ENCODE results near the gene KRTAP4-16.
"Not testable (repeated sequence)": the region's sequence is repeated elsewhere in the genome, so short reads cannot be mapped to it uniquely, and the experiment has no call there.

The KRTAP4-16 gene

DNA sequence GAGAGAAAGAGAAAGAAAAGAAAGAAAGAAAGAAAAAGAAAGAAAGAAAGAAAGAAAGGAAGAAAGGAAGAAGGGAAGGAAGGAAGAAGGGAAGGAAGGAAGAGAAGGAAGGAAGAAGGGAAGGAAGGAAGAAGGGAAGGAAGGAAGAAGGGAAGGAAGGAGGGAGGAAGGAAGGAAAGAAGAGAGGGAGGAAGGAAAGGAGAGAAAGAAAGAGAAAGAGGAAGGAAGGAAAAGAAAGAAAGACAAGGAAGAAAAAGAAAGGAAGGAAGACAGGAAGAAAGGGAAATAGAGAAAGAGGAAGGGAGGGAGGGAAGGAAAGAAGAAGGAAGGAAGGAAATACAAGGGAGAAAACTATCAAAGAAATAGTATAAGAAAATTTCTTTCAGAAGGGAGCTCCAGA, 25.2 kb downstream of the KRTAP4-16 start:
- no peak for DNase-seq (ENCODE audit: low read depth, low spot score)

DNA sequence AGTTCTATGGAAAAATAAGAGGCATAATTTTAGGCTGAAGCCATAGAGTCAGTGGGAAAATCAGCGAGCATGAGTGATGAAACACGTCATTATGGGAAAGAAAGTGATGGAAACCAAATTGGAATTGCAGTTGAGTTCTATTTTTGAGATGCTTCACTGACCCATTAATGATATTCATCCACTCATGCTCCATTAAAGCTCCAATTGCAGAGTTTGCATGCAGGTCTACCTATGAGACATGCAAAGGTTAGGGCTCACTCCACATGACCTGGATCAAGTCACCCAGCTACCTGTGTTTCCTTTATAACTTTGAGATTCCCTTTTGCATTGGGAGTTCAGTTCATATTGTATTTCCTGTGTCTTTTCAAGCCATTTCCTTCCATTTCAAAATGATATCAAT, 28.3 kb downstream of the KRTAP4-16 start:
- DNase-seq (ENCODE audit: low read depth, low spot score) = no peak

DNA sequence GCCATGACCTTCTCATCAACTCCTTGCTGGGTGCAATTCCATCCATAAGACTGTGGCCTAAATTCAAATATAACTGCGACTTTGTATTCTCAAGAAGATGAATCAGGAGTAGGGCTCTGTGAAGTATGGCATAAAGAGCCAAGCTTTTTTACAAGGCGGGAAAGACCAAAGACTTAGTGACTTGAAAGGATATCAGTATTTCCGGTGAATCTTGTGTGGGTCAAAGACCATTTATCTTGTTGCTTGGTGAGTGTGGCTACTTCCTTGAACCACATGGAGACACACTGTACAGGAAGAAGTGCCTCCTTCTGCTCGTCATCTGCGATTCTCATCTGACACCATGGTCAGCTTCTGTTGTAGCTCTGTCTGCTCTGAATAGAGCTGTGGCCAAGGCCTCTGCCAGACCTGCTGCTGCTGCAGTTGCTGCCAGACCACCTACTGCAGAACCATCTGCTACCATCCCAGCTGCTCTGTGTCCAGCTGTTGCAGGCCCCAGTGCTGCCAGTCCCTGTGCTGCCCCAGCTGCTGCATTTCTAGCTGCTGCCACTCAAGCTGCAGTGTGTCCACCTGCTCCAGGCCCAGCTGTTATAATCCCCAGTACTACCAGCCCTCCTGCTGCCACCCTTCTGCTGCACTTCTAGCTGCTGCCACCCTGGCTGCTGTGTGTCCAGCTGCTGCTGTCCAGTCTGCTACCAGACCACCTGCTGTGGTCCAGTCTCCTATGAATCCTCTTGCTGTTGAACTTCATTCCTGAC, 30.2 kb downstream of the KRTAP4-16 start:
- DNase-seq (ENCODE audit: low read depth, low spot score) = no peak

DNA sequence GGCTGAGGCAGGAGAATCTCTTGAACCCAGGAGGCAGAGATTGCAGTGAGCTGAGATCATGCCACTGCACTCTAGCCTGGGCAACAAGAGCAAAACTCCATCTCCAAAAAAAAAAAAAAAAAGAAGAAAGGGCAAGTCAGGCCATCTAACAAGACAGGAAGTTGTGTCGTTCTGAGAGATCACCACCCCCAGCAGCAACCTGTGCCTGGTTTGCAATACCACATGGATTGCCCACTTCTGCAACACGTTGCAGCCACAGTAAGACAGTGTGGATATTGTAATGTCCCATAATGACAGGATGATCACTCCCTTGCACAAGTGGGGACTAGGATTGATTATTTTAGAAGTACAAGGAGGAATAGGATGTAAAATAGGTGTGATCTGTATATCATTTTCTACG, 33.0 kb downstream of the KRTAP4-16 start:
- DNase-seq (ENCODE audit: low read depth, low spot score) = no peak

DNA sequence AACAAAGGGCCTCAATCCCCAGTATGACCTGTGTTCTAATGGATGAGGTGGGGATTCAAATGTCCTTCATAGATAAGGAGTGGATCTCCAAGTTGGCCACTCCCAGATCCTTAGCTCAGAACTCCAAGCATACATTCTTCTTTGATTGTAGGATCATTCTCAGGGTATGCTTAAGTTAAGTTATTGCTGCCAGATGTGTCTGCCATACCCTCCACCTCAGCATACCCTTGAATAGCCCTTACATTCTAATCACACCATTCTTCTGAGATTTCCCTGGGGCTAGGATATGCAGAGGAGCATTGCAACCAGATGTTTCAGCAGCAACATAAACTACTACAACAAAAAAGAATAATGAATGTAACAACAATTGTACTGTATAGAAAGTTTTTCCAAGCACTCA, 34.7 kb downstream of the KRTAP4-16 start:
- DNase-seq (ENCODE audit: low read depth, low spot score) = no peak

DNA sequence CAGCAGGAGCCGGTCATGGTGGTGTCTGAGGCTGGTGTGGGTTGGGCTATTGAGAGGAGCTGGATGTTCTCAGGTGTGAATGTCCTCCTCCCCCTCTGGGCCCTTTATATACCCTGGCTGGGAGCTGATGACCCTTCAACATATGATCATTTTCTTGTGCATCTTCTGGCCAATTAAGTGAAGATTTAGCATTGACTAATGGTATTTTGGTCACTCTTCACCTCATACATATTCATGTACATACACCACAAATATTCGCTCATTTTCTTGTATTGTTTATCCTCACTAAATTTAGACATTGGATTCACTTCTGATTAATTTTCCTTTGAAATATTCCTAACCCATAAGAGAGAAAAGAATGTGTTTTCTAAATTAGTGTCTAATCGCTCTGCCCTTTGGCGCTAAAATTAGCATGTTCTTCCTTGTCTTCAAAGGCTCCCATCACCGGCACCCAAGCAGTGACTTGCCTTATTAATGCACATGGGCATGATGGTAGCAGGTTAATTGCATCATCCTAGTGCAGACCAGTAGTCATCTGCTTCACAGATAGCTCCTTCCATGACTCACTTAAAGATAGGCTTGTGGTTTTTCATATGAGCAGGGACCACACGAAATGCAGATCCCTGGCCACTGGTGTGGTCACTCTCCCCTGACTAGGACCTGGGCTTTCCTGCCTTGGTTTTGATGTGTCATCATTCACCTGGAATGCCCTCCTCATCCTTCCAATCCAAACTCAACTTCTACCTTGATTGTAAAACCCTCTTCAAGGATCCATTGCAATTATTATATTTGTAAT, 36.0 kb downstream of the KRTAP4-16 start, which contains the start of gene KRTAP2-4:
KRTAP2-4 (minus strand) TSS at position 51 of the 796 bp plus-strand sequence; CDS start at position 17, 34 bp downstream.
- no peak for DNase-seq (ENCODE audit: low read depth, low spot score)

DNA sequence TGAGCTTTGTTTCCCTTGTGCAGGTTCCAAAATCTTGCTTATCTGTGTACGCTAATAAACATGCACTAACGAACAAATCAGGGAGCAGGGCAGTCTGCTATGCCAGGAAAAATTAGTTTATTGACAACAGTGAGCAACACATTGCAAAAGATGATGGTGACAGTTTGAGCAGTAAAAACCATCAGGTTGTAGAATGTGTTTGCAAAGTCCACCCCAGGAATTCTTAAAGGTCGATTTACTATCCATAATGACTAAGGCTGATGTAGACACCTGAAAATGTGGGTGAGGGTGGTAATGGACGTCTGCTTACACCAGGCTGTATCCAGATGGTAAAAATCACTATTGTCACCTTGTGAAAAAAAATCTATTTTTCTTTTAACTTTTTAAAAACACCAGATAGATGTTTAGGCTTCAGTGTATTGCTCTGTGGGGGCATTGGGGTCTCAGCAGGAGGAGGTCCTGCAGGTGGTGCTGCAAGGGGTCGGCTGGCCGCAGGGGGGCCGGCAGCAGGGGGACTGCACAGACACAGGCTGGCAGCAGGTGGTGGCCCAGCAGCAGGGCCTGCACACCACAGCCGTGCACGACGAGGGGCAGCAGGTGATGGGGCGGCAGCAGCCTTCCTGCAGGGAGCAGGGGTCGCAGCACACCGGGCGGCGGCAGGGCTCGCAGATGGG, 36.9 kb downstream of the KRTAP4-16 start:
- DNase-seq (ENCODE audit: low read depth, low spot score) = not testable (repeated sequence)

DNA sequence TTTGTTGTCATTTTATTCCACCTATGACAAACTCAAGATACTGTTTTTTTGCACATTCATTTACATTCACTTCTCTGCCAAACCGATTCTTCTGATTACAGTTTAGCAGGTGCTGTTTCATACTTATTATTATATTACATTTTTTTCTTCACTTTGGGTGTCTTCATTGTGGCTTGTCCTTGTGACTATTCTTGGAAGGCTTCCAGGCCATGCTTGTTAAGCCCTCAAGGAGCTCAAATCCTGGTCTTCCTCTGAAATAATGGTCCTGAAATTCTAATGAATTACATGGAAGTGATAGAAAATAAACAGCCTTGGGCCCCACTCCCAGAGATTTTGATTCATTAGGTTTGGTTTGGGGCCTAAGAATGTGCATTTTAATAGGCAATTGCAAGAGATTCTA, 37.7 kb downstream of the KRTAP4-16 start:
- no peak for DNase-seq (ENCODE audit: low read depth, low spot score)

DNA sequence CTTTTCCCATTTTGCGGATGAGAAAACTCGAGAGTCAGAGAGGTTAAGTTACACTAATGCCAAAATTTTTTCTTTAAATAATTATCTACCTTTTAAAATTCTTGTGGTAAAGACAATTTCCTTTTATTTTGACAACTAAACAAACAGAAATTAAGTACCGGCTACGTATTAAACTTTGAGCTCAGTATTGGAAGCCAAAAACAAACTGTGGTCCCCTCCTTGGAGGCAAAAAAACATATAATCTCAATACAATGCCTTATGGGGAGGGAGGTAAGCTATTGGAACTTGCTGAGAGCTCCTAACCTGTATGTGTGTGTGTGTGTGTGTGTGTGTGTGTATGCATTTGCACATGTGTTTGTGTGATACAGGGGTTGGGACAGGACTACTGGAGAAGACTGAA, 38.6 kb downstream of the KRTAP4-16 start:
- no peak for DNase-seq (ENCODE audit: low read depth, low spot score)

DNA sequence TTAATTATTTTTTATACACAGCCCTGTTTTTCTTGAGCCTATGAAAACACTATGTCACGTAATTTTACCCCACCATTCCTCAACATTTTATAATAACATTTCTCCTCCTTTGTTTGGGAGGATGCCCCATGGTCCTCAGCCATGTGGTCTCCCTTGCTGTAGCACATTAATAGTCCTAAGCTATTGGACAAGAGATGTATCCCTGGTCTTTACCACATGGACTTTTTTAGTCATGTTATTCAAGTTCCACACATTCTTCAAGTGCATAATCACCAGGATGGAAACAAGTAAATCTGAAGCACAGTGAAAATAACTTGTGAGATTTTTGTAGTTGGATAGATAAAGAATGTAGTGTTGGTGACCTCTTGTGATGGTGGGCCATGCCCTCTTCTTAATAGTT, 40.0 kb downstream of the KRTAP4-16 start:
- no peak for DNase-seq (ENCODE audit: low read depth, low spot score)

DNA sequence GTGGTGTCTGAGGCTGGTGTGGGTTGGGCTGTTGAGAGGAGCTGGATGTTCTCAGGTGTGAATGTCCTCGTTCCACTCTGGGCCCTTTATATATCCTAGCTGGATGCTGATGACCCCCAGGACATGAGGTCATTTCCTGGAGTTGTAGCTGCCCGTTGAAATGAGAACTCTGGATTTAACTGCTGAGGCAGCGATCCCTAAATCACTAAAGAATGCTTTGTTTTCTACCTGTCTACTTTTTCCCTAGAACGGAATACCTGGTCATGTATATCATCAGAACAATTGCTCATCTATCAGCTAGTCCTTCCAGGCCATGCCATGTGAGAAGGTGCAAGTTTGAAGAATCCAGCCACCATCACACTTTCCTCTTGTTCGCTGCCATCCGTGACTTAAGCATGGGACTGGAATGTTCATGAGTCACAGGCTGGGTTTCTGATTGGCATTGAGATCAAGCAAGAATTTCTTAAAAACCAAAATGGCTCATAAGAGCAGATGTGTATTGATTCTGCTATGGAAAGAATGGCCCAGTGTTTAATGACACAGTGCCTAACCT, 41.9 kb downstream of the KRTAP4-16 start, which contains the start of gene KRTAP2-3:
KRTAP2-3 (minus strand) TSS at position 63 of the 553 bp plus-strand sequence. CDS start 64 bp downstream, outside the sequence.
- DNase-seq (ENCODE audit: low read depth, low spot score) = no peak

DNA sequence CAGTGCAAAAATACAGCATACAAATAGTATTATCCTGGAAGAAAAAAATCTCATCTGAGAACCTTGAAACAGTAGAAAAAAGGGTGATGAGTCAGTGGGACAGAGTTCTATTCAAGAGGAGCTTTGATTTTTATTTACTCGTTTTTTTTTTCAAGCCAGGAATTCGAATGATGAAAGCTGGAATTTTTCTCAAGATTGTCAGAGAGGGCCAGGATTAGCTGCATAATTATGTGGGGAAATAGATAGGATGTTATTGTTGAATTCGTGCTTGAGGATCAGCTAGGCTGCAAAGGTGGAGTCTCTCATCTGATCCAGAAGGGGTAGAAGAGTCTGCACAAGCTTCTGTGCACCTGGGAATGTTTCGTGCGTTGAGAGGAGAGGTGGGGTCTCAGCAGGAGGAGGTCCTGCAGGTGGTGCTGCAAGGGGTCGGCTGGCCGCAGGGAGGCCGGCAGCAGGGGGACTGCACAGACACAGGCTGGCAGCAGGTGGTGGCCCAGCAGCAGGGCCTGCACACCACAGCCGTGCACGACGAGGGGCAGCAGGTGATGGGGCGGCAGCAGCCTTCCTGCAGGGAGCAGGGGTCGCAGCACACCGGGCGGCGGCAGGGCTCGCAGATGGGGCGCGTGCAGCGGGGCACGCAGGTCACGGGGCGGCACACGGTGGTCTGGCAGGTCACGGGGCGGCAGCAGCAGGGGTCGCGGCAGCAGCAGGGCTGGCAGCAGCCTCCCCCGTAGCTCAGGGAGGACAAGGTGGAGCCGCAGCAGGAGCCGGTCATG, 42.5 kb downstream of the KRTAP4-16 start:
- not testable (repeated sequence) for DNase-seq (ENCODE audit: low read depth, low spot score)

DNA sequence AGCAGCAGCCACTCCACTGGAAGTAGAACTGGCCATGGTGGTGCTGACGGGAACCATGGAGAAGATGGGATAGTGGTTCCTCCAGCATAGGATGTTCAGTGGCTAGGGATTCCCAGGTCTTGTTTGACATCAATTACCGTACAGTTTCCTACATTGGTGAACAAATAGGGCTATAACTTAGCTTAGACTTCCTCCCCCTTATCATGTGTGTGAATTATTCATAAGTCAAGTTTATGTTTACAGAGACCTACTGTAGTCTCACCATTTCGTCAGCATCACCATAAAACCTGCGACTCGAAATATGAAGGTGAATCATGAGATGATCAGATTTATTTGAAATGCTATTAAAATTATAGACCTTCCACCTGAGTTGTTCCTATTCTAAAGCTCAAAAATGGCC, 43.3 kb downstream of the KRTAP4-16 start:
- no peak for DNase-seq (ENCODE audit: low read depth, low spot score)

DNA sequence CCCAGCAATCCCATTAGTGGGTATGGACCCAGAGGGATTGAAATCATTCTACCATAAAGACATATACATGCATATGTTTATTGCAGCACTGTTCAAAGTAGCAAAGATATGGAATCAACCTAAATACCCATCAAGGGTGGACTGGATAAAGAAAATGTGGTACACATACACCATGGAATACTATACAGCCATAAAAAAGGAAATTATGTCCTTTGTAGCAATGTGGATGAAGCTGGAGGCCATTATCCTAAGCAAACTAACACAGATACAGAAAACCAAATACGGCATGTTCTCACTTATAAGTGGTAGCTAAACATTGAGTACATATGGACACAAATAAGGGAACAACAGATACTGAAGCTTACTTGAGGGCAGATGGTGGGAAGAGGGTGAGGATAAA, 44.5 kb downstream of the KRTAP4-16 start:
- DNase-seq (ENCODE audit: low read depth, low spot score) = no peak

DNA sequence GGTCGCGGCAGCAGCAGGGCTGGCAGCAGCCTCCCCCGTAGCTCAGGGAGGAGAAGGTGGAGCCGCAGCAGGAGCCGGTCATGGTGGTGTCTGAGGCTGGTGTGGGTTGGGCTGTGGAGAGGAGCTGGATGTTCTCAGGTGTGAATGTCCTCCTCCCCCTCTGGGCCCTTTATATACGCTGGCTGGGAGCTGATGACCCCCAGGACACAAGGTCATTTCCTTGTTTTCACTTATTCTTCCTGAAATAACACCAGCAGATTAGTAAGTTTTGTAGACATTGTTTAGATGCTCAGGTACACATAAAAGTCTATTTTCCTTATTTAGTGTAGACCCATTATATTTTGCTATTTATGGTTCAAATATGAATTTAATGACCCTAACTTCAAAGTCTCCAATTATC, 46.9 kb downstream of the KRTAP4-16 start, which contains the start of gene KRTAP2-2:
KRTAP2-2 (minus strand) TSS at position 101 of the 400 bp plus-strand sequence; CDS start at position 82, 19 bp downstream.
- DNase-seq (ENCODE audit: low read depth, low spot score) = not testable (repeated sequence)

DNA sequence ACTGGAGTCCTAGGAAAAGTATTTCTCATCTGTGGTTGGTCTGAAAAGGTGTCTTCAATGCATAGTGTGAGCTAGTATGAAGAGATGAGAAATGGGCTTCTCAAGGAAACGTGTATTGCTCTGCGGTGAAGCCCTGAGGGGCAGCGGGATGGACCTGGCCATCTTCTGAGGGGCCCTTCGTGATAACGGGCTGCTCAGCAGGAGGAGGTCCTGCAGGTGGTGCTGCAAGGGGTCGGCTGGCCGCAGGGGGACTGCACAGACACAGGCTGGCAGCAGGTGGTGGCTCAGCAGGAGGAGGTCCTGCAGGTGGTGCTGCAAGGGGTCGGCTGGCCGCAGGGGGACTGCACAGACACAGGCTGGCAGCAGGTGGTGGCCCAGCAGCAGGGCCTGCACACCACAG, 47.5 kb downstream of the KRTAP4-16 start:
- not testable (repeated sequence) for DNase-seq (ENCODE audit: low read depth, low spot score)

DNA sequence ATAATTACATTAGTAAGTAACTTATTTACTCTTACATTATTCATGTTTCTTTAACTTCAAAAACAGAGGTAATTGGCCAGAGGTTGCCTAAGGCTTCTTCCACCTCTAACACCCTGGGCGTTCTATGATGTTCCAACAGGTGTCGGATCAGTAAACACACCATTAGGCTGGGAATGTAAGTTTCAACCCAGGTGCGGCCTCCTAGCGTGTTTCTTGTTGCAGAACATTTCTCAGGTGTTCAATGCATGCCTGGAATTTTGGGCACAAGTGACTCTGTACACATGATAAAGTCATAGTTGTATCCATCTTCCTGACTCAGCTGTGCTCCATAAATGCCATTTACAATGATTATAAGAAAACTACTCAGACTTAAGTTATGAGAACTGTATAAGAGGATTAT, 48.0 kb downstream of the KRTAP4-16 start:
- DNase-seq (ENCODE audit: low read depth, low spot score) = no peak

DNA sequence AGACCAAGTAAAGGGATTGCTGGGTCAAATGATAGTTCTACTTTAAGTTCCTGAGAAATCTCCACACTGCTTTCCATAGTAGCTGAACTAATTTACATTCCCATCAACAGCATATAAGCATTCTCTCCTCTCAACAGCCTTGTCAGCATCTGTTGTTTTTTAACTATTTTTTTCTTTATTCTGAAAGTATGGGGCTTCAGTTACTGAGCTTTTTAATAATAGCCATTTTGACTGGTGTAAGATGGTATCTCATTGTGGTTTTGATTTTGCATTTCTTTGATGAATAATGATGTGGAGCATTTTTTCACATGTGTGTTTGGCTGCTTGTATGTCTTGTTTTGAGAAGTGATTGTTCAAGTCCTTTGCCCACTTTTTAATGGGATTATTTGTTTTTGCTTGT, 49.4 kb downstream of the KRTAP4-16 start:
- DNase-seq (ENCODE audit: low read depth, low spot score) = no peak

Data from activated CD4-positive, CD25-positive, alpha-beta regulatory T cell treated with anti-CD3 and anti-CD28 coated beads, Interleukin-2, amount 50 U/mL, for 16 hours (primary cell).